Neuronal stem cell (in vitro differentiated cells): ENCODE data around the gene TBL3. TPM values are rescaled to one million over a fixed set of nuclear protein-coding genes. Genes with fewer than 3 reads are reported as not detected.

ENCODE experiments used
- DNase-seq: peaks from one replicate; pipeline ENCODE4 v3.0.0-alpha.2; 2013; ENCODE audit warnings: low spot score
- H2AFZ ChIP-seq: one replicate; pipeline ENCODE4 v1.6.1; 2013; ENCODE audit warnings: mild to moderate bottlenecking, low read length, inconsistent platforms
- H2AK5ac ChIP-seq: 2 replicates; pipeline ENCODE4 v1.6.1; 2013; ENCODE audit warnings: low read depth, mild to moderate bottlenecking, inconsistent platforms, low read length, moderate library complexity, mixed read lengths
- H2BK120ac ChIP-seq: 2 replicates; pipeline ENCODE4 v1.6.1; 2013; ENCODE audit warnings: low read depth, mild to moderate bottlenecking, inconsistent platforms, low read length, moderate library complexity, mixed read lengths
- H2BK12ac ChIP-seq: one replicate; pipeline ENCODE4 v1.6.1; 2013; ENCODE audit warnings: low read length, inconsistent platforms
- H2BK15ac ChIP-seq: 2 replicates; pipeline ENCODE4 v1.6.1; 2013; ENCODE audit warnings: mild to moderate bottlenecking, low read length, inconsistent platforms, mixed read lengths
- H2BK5ac ChIP-seq: one replicate; pipeline ENCODE4 v1.6.1; 2013; ENCODE audit warnings: inconsistent platforms, mild to moderate bottlenecking, low read length, moderate library complexity
- H3K14ac ChIP-seq: one replicate; pipeline ENCODE4 v1.6.1; 2013; ENCODE audit warnings: low read length, inconsistent platforms
- H3K18ac ChIP-seq: 2 replicates; pipeline ENCODE4 v1.6.1; 2013; ENCODE audit warnings: low read length, inconsistent platforms
- H3K23ac ChIP-seq: 2 replicates; pipeline ENCODE4 v1.6.1; 2013; ENCODE audit warnings: low read depth, mild to moderate bottlenecking, mixed read lengths, low read length, inconsistent platforms; ENCODE audit not compliant: poor library complexity
- H3K27ac ChIP-seq: replicated peaks from 3 replicates; pipeline ENCODE4 v1.5.1; 2013; ENCODE audit warnings: low read length, inconsistent platforms
- H3K27me3 ChIP-seq, 3 experiments: 2 replicates each; pipeline ENCODE4 v1.6.1; 2013; ENCODE audit warnings: low read length in 3 of 3, mild to moderate bottlenecking in 2 of 3, inconsistent platforms in 1 of 3, low read depth in 1 of 3, mixed read lengths in 1 of 3, moderate library complexity in 1 of 3; ENCODE audit not compliant: control insufficient read depth in 3 of 3, insufficient read depth in 3 of 3
- H3K36me3 ChIP-seq, 2 donors: replicated peaks in 1 of 2; 2 replicates each; pipeline ENCODE4 v1.6.1; 2013; ENCODE audit warnings: low read length in 2 of 2; ENCODE audit not compliant: control insufficient read depth in 2 of 2, insufficient read depth in 2 of 2
- H3K4ac ChIP-seq: 2 replicates; pipeline ENCODE4 v1.6.1; 2013; ENCODE audit warnings: inconsistent platforms, mild to moderate bottlenecking, low read length, moderate library complexity
- H3K4me1 ChIP-seq, 2 donors: 1 replicate in 1 of 2; 2 replicates in 1 of 2; pipeline ENCODE4 v1.6.1; 2013; ENCODE audit warnings: low read length in 2 of 2, low read depth in 1 of 2; ENCODE audit not compliant: control insufficient read depth in 2 of 2, insufficient read depth in 1 of 2
- H3K4me2 ChIP-seq: one replicate; pipeline ENCODE4 v1.6.1; 2013; ENCODE audit warnings: mild to moderate bottlenecking, low read length, inconsistent platforms; ENCODE audit not compliant: insufficient read depth, poor library complexity, severe bottlenecking
- H3K4me3 ChIP-seq, 2 donors: 2 replicates each; pipeline ENCODE4 v1.5.1; 2013; ENCODE audit warnings: low read length in 2 of 2, mild to moderate bottlenecking in 2 of 2, inconsistent platforms in 1 of 2, moderate library complexity in 1 of 2
- H3K79me1 ChIP-seq: one replicate; pipeline ENCODE4 v1.6.1; 2013; ENCODE audit warnings: low read depth, mild to moderate bottlenecking, inconsistent platforms, low read length, moderate library complexity
- H3K9ac ChIP-seq: one replicate; pipeline ENCODE4 v1.6.1; 2013; ENCODE audit warnings: mild to moderate bottlenecking, low read depth, low read length, inconsistent platforms; ENCODE audit not compliant: poor library complexity
- H3K9me3 ChIP-seq, 2 donors: replicated peaks in 1 of 2; 2 replicates each; pipeline versions ENCODE3 to v1.6.1; 2013; ENCODE audit warnings: low read length in 2 of 2, mild to moderate bottlenecking in 2 of 2, inconsistent platforms in 1 of 2, low read depth in 1 of 2, mixed read lengths in 1 of 2, moderate library complexity in 1 of 2; ENCODE audit not compliant: control insufficient read depth in 2 of 2, insufficient read depth in 1 of 2
- H4K8ac ChIP-seq: one replicate; pipeline ENCODE4 v1.6.1; 2013; ENCODE audit warnings: low read depth, mild to moderate bottlenecking, inconsistent platforms, low read length, moderate library complexity
- H4K91ac ChIP-seq: one replicate; pipeline ENCODE4 v1.6.1; 2013; ENCODE audit warnings: low read length, low read depth, mild to moderate bottlenecking, inconsistent platforms; ENCODE audit not compliant: poor library complexity
- WGBS, 2 donors: extraction: QIAGEN DNeasy Blood & Tissue Kit; methylation state at CpG; one replicate each; pipeline ENCODE4 v1.1.7; 2013; ENCODE audit warnings: missing lambda C conversion rate in 2 of 2, mixed read lengths in 1 of 2; ENCODE audit not compliant: insufficient read length in 2 of 2, insufficient replicate concordance in 1 of 2; ENCODE audit errors: extremely low coverage in 2 of 2; 5-methylcytosine and 5-hydroxymethylcytosine counted together
- polyA plus RNA-seq, 2 experiments: library from polyadenylated mRNA; stranded (reverse); fragments of 200-250 nt; gene quantifications; one replicate each; pipeline ENCODE4 v1.2.3, GENCODE V29; 2013

TBL3 gene
- polyA plus RNA-seq (2013, experiment 1 of 2), result 20.3 TPM
- polyA plus RNA-seq (2013, experiment 2 of 2), result 19.7 TPM

GRCh38 chr16:1971796-1972489 is at the start of gene TBL3:
TSS of gene TBL3 (plus strand) at chr16:1972053. CDS start at chr16:1972165, 112 bp downstream.
- Histone ChIP-seq H2BK12ac (peak within 1 kb of the TSS; percentile 73), H4K8ac (peak within 1 kb of the TSS; percentile 94), H2BK120ac (peak within 1 kb of the TSS; percentile 91), H3K18ac (peak within 1 kb of the TSS; percentile 91), H3K27ac (peak within 1 kb of the TSS; percentile 62), H4K91ac (peak within 1 kb of the TSS; percentile 72), H3K4me1 (peaks cover 2 to 4% of the 10 kb centered on the region in 2 donors), H2BK5ac (peak within 1 kb of the TSS; percentile 66), H3K4ac (peak within 1 kb of the TSS; percentile 95), H3K23ac (peak within 1 kb of the TSS; percentile 94), H2BK15ac (peak within 1 kb of the TSS; percentile 37), H3K79me1 (peaks cover 20% of the 10 kb centered on the region), H3K14ac (peak within 1 kb of the TSS; percentile 71), H2AFZ (peak within 1 kb of the TSS; percentile 97), H3K27me3 (no peaks in the 10 kb centered on the region), H3K9me3 (no peaks in the 10 kb centered on the region), H3K4me3 (peak within 1 kb of the TSS; percentile 97 to 100), H3K4me2 (peak within 1 kb of the TSS; percentile 98), H3K9ac (peak within 1 kb of the TSS; percentile 93), H2AK5ac (peak within 1 kb of the TSS; percentile 84), H3K36me3 (peaks cover 25 to 28% of the 10 kb centered on the region in 2 donors)
- no CpG with 5 or more reads among the region's 78 CpGs for WGBS, 2 donors
- peak; percentile 95 for DNase-seq

DNA sequence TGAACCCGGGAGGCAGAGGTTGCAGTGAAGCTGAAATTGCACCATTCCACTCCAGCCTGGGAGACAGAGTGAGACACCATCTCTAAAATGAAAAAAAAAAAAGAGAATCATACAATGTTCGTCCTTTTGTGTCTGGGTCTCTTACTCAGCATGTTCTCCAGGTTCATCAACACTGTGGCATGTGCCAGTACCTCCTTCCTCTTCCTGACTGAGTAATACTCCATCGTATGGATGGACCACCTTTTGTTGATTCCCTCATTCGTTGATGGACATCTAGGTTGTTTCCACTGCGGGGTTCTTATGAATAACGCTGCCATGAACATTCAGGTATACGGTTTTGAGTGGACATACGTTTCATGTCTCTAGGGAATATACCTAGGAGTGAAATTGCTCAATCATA is 49.5 kb upstream of the TBL3 start:
- Histone ChIP-seq H3K9me3 (peaks cover 0 to 3% of the 10 kb centered on the region in 2 donors), H3K4me1 (peaks cover 16 to 27% of the 10 kb centered on the region in 2 donors), H3K23ac (no peak overlapping the region), H3K4ac (no peak overlapping the region), H3K4me3 (no peak overlapping the region), H3K36me3 (no peaks in the 10 kb centered on the region), H2BK15ac (no peak overlapping the region), H4K8ac (no peak overlapping the region), H4K91ac (no peak overlapping the region), H3K18ac (no peak overlapping the region), H2AK5ac (no peak overlapping the region), H2BK12ac (no peak overlapping the region), H3K14ac (no peak overlapping the region), H3K9ac (no peak overlapping the region), H3K27me3 (peaks cover 22 to 81% (median 51%) of the 10 kb centered on the region in 3 experiments), H2BK120ac (no peak overlapping the region), H3K79me1 (no peaks in the 10 kb centered on the region), H3K4me2 (no peak overlapping the region), H3K27ac (no peak overlapping the region), H2BK5ac (no peak overlapping the region), H2AFZ (no peak overlapping the region)
- no peak for DNase-seq
- no CpG with 5 or more reads among the region's 8 CpGs for WGBS, 2 donors

- Histone ChIP-seq H3K14ac (no peak overlapping the region), H2AFZ (no peak overlapping the region), H3K79me1 (no peaks in the 10 kb centered on the region), H3K23ac (peak overlapping the region; percentile 51), H3K36me3 (no peaks in the 10 kb centered on the region), H3K4me2 (peak overlapping the region; percentile 12), H2BK12ac (peak overlapping the region; percentile 35), H3K4me1 (peaks cover 15 to 23% of the 10 kb centered on the region in 2 donors), H3K18ac (peak overlapping the region; percentile 82), H3K27me3 (peaks cover 17 to 77% (median 41%) of the 10 kb centered on the region in 3 experiments), H3K4ac (no peak overlapping the region), H3K27ac (no peak overlapping the region), H2BK5ac (peak overlapping the region; percentile 30), H3K9me3 (peaks cover 0 to 3% of the 10 kb centered on the region in 2 donors), H3K9ac (no peak overlapping the region), H4K91ac (no peak overlapping the region), H3K4me3 (no peak overlapping the region), H2AK5ac (peak overlapping the region; percentile 83), H4K8ac (no peak overlapping the region), H2BK15ac (peak overlapping the region; percentile 6), H2BK120ac (peak overlapping the region; percentile 77)
- DNase-seq, result no peak
- no CpG with 5 or more reads among the region's 24 CpGs for WGBS, 2 donors
Observed at GRCh38 chr16:1923299-1924034, 48.4 kb upstream of the TBL3 start.

- no CpG with 5 or more reads among the region's 5 CpGs for WGBS, 2 donors
- Histone ChIP-seq H3K23ac (peak overlapping the region; percentile 51), H2BK120ac (peak overlapping the region; percentile 35), H4K8ac (no peak overlapping the region), H3K27ac (no peak overlapping the region), H3K18ac (peak overlapping the region; percentile 82), H2AK5ac (no peak overlapping the region), H3K4me1 (peaks cover 9 to 19% of the 10 kb centered on the region in 2 donors), H3K36me3 (no peaks in the 10 kb centered on the region), H3K14ac (no peak overlapping the region), H3K4me3 (peak overlapping the region in 1 of 2 donors; percentile 43), H2BK5ac (peak overlapping the region; percentile 30), H2AFZ (no peak overlapping the region), H3K9me3 (peaks cover 0 to 3% of the 10 kb centered on the region in 2 donors), H3K27me3 (peaks cover 11 to 73% (median 35%) of the 10 kb centered on the region in 3 experiments), H3K79me1 (no peaks in the 10 kb centered on the region), H4K91ac (no peak overlapping the region), H3K9ac (no peak overlapping the region), H3K4me2 (no peak overlapping the region), H2BK15ac (no peak overlapping the region), H2BK12ac (peak overlapping the region; percentile 26), H3K4ac (no peak overlapping the region)
- no peak for DNase-seq
Observed at GRCh38 chr16:1924095-1924494, 47.8 kb upstream of the TBL3 start.
